ENCODE measurements around the gene CKS2. TPM values are rescaled to one million over a fixed set of nuclear protein-coding genes. Genes with fewer than 3 reads are reported as not detected.

CKS2 gene
- total RNA-seq, 4 donors from 2014 or later: 9.8 to 34.1 (median 20.3) TPM

GRCh38 chr9:89361031-89361430 is 50.0 kb downstream of the CKS2 start:
- TF ChIP-seq, protein P1, sequence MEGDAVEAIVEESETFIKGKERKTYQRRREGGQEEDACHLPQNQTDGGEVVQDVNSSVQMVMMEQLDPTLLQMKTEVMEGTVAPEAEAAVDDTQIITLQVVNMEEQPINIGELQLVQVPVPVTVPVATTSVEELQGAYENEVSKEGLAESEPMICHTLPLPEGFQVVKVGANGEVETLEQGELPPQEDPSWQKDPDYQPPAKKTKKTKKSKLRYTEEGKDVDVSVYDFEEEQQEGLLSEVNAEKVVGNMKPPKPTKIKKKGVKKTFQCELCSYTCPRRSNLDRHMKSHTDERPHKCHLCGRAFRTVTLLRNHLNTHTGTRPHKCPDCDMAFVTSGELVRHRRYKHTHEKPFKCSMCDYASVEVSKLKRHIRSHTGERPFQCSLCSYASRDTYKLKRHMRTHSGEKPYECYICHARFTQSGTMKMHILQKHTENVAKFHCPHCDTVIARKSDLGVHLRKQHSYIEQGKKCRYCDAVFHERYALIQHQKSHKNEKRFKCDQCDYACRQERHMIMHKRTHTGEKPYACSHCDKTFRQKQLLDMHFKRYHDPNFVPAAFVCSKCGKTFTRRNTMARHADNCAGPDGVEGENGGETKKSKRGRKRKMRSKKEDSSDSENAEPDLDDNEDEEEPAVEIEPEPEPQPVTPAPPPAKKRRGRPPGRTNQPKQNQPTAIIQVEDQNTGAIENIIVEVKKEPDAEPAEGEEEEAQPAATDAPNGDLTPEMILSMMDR (IDR thresholded peaks at IDR 0.05): no peak
- DNase-seq (ENCODE audit: low spot score): no peak
- no peak for ATAC-seq (ENCODE audit: low FRiP score)

DNA sequence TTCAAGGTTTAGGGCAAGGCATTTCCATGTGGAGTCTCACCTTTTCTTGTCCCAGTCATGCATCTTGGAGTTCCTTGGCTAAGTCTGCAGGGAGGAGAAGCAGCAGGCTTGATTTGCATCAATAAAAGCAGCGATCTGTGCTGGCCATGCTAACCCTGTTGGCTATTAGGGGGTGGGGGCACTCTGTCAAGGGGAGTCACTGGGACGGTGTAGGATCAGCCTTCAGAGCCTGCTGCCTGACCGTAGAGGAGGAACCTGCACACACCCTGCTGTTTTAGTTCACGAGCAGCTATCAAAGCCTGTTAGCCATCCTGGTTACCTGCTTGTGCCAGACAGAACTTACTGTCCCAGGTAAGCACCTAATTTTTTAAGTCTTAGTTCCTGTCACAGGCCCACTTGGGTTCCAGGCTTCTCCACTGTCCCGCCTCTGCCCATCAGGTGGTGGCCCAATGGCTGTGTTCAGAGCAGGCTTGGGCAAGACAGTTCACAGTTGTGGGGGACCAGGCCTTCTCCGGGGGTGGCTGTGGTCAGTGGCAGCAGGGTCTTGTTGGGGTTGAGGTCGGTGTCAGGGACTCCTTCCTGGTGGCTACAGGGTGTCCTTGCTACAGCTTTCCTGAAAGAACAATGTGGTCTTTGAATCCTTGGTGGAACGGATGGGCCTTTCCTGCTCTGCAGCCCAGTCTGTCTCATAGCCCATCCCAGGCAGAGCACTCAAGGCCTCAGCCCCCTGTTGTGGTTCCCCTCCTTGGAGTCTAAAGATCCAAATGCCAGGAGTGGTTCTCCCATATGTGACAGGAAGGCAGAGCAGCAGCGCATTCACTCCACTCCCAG is 51.0 kb downstream of the CKS2 start:
- TF ChIP-seq, protein P1 (IDR thresholded peaks at IDR 0.05): no peak
- DNase-seq (ENCODE audit: low spot score) (no peak), ATAC-seq (ENCODE audit: low FRiP score) (no peak)

- TF ChIP-seq, protein P1 (IDR thresholded peaks at IDR 0.05): no peak
- no peak for DNase-seq (ENCODE audit: low spot score)
- no peak for ATAC-seq (ENCODE audit: low FRiP score)
These were observed 51.8 kb downstream of the CKS2 start for GRCh38 chr9:89362647-89363310.

GRCh38 chr9:89363311-89363670 is 52.3 kb downstream of the CKS2 start:
- no peak for DNase-seq (ENCODE audit: low spot score)
- TF ChIP-seq, protein P1 (IDR thresholded peaks at IDR 0.05): no peak
- ATAC-seq (ENCODE audit: low FRiP score): no peak

- DNase-seq (ENCODE audit: low spot score) (no peak), ATAC-seq (ENCODE audit: low FRiP score) (no peak)
- TF ChIP-seq, protein P1 (IDR thresholded peaks at IDR 0.05): no peak
These were observed 53.1 kb downstream of the CKS2 start for GRCh38 chr9:89363921-89364665.

GRCh38 chr9:89364666-89365531 is 53.9 kb downstream of the CKS2 start:
- ATAC-seq (ENCODE audit: low FRiP score) (no peak), DNase-seq (ENCODE audit: low spot score) (no peak)

More at GRCh38 chr9:89364666-89365531, 53.9 kb downstream of the CKS2 start:
- TF ChIP-seq, protein P1 (IDR thresholded peaks at IDR 0.05): no peak
